ENCODE data around the gene NMNAT3. TPM values are rescaled to one million over a fixed set of nuclear protein-coding genes. Genes with fewer than 3 reads are reported as not detected.

The NMNAT3 gene
- total RNA-seq, 1 experiment from 2014 or later = 1.3 TPM

DNA sequence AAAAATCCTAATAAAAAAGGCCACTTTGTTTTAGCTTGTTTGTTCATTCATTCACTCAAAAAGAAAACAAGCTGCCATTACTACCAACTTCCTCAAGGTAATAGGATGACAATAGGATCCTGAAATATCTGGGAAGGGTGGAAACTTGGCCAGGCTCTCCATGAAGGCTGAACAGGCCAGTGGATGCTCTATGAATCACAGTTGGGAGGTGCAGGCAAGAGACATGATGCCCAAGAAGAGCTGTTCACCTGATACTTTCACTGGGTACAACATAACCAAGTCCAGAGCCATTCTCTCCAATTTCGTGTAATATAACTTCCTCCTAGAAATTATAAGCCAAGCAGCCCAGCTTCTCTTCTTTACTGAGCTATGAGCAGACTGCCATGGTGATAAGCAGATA is 37.3 kb downstream of the NMNAT3 start:
- no peak overlapping the region for H3K4me3 Mint-ChIP-seq
- no peaks in the 10 kb centered on the region for H3K79me2 ChIP-seq (ENCODE audit: insufficient read depth, low read length)
- H3K14ac ChIP-seq (ENCODE audit: insufficient read depth, low read length) = no peak overlapping the region
- TF ChIP-seq CTCF (conservative IDR thresholded peaks at IDR 0.05) = no peak
- H2BK20ac ChIP-seq (ENCODE audit: low read depth, low read length, poor library complexity, severe bottlenecking) = no peak overlapping the region
- H3K79me1 ChIP-seq (ENCODE audit: insufficient read depth, low read depth, low read length, poor library complexity, severe bottlenecking) = no peaks in the 10 kb centered on the region
- DNase-seq = no peak
- no peaks in the 10 kb centered on the region for H3K4me1 ChIP-seq (ENCODE audit: insufficient read depth, low read length)
- no peak overlapping the region for H3K27ac ChIP-seq (ENCODE audit: insufficient read length, low read depth, low read length)
- no peak overlapping the region for H3K18ac ChIP-seq (ENCODE audit: insufficient read length, low read depth, low read length)
- H2BK12ac ChIP-seq (ENCODE audit: insufficient read length, low read depth, low read length) = no peak overlapping the region
- H3K9me3 ChIP-seq (ENCODE audit: control insufficient read depth, low read depth, low read length) = no peaks in the 10 kb centered on the region
- no peak overlapping the region for H3K4me2 ChIP-seq (ENCODE audit: insufficient read depth, insufficient read length, low read length)
- no peak overlapping the region for H3T11ph ChIP-seq (ENCODE audit: low read length)
- no peaks in the 10 kb centered on the region for H3K4me1 Mint-ChIP-seq
- no peak overlapping the region for H2AK5ac ChIP-seq (ENCODE audit: insufficient read length, low read length)
- no peak overlapping the region for H3K27ac Mint-ChIP-seq
- no peak overlapping the region for H4K5ac ChIP-seq (ENCODE audit: insufficient read length, low read depth, low read length)
- H4K91ac ChIP-seq (ENCODE audit: insufficient read length, low read depth, low read length) = no peak overlapping the region
- WGBS (ENCODE audit: extremely low coverage, insufficient read length, low lambda C conversion rate) = no CpG with 5 or more reads among the region's 1 CpG
- H3K9ac ChIP-seq (ENCODE audit: extremely low read depth, insufficient read length, low read length) = no peak overlapping the region
- H3K36me3 Mint-ChIP-seq (ENCODE audit: insufficient read depth in 1 of 3, low read depth in 3 of 3) = no peaks in the 10 kb centered on the region; a peak in 2 of 7 replicates
- no peak overlapping the region for H3K4ac ChIP-seq (ENCODE audit: low read depth, low read length)
- H2BK120ac ChIP-seq (ENCODE audit: low read depth, low read length, poor library complexity, severe bottlenecking) = no peak overlapping the region
- no peak overlapping the region for H2BK5ac ChIP-seq (ENCODE audit: insufficient read length, low read length)
- H2BK15ac ChIP-seq (ENCODE audit: low read depth, low read length) = no peak overlapping the region
- H4K8ac ChIP-seq (replicated peaks; ENCODE audit: insufficient read length, low read depth, low read length) = no peak overlapping the region
- no peaks in the 10 kb centered on the region for H4K20me1 ChIP-seq (ENCODE audit: control insufficient read depth, insufficient read depth, insufficient read length)
- no peak overlapping the region for H3K23ac ChIP-seq (ENCODE audit: insufficient read length, low read depth, low read length)
- no peak overlapping the region for H3K56ac ChIP-seq (ENCODE audit: insufficient read length, low read depth, low read length)
- H3K27me3 Mint-ChIP-seq (ENCODE audit: low read depth) = no peaks in the 10 kb centered on the region
- no peaks in the 10 kb centered on the region; a peak in 1 of 5 replicates for H3K9me3 Mint-ChIP-seq
- H3K23me2 ChIP-seq (ENCODE audit: insufficient read length, low read depth, low read length, poor library complexity, severe bottlenecking) = no peaks in the 10 kb centered on the region
- H2AFZ ChIP-seq (ENCODE audit: low read length) = no peak overlapping the region
- no peaks in the 10 kb centered on the region for H3K27me3 ChIP-seq (ENCODE audit: insufficient read depth, low read length)
